IMR-90 (cell line): ENCODE results near the gene LATS2.

Source experiments
- POLR2A ChIP-seq: IDR thresholded peaks from 2 replicates; pipeline ENCODE4 v1.6.1; 2012; ENCODE audit warnings: mild to moderate bottlenecking, low read depth, low read length
- RCOR1 ChIP-seq: IDR thresholded peaks from 2 replicates; pipeline ENCODE4 v1.6.1; 2012; ENCODE audit warnings: mild to moderate bottlenecking, low read length, improper control_type of control experiment; ENCODE audit not compliant: insufficient replicate concordance
- TF ChIP-seq, protein P1 (sequence below): conservative IDR thresholded peaks from 2 replicates; pipeline ENCODE4 v1.5.1; 2012; ENCODE audit warnings: mild to moderate bottlenecking, low read depth, low read length, improper control_type of control experiment
- TF ChIP-seq, protein P2 (sequence below): fragments of 150-350 bp; IDR thresholded peaks from 2 replicates; pipeline ENCODE4 v1.6.1; 2017; ENCODE audit warnings: mild to moderate bottlenecking, antibody characterized with exemption, low read length, low read depth

DNA sequence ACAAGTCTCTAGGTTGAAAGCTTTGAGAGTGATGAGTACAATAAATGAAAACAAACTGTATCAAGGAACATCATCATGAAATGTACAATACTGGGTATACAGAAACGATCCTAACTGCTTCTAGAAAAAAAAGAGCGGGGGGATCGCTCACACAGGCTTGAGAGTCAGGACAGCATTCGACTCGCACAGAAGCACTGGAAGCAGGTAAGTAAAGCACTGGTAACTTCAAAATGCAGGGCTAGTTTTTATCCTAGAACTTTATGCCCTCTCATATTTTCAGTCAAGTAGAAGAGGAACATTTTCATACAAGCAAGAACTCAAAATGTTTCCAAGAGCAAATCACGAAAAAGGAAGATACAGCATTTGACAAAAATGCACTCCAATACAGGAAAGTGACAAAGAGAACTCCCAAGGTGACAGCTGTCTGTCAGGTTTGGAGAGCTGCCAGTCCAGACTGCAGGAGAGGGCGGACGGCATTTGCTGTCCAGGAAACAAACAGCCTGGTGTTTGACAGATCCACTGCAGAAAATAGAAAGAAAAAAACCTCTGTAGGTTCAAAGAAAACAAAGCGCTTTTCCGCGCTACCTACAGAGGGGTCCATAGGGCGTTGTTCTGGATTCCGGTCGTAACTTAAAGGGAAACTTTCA lies 100.6 kb downstream of the LATS2 start:
- TF ChIP-seq POLR2A = no peak
- TF ChIP-seq, protein P1, sequence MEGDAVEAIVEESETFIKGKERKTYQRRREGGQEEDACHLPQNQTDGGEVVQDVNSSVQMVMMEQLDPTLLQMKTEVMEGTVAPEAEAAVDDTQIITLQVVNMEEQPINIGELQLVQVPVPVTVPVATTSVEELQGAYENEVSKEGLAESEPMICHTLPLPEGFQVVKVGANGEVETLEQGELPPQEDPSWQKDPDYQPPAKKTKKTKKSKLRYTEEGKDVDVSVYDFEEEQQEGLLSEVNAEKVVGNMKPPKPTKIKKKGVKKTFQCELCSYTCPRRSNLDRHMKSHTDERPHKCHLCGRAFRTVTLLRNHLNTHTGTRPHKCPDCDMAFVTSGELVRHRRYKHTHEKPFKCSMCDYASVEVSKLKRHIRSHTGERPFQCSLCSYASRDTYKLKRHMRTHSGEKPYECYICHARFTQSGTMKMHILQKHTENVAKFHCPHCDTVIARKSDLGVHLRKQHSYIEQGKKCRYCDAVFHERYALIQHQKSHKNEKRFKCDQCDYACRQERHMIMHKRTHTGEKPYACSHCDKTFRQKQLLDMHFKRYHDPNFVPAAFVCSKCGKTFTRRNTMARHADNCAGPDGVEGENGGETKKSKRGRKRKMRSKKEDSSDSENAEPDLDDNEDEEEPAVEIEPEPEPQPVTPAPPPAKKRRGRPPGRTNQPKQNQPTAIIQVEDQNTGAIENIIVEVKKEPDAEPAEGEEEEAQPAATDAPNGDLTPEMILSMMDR = no peak
- no peak for TF ChIP-seq RCOR1
- TF ChIP-seq, protein P2, sequence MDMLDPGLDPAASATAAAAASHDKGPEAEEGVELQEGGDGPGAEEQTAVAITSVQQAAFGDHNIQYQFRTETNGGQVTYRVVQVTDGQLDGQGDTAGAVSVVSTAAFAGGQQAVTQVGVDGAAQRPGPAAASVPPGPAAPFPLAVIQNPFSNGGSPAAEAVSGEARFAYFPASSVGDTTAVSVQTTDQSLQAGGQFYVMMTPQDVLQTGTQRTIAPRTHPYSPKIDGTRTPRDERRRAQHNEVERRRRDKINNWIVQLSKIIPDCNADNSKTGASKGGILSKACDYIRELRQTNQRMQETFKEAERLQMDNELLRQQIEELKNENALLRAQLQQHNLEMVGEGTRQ = no peak
